ENCODE results near the gene NOPCHAP1.
"Not testable (repeated sequence)": the region's sequence is repeated elsewhere in the genome, so short reads cannot be mapped to it uniquely, and the experiment has no call there.

Gene NOPCHAP1

GRCh38 chr12:104986022-104986941 is at the start of gene NOPCHAP1:
NOPCHAP1 (plus strand) TSS chr12:104986316; CDS start chr12:104986353, 37 bp downstream.
- DNase-seq, result peak; percentile 90

GRCh38 chr12:104938371-104938770 is 47.7 kb upstream of the NOPCHAP1 start:
- DNase-seq, result no peak

- DNase-seq, result no peak
Observed at GRCh38 chr12:104939089-104939488, 47.0 kb upstream of the NOPCHAP1 start.

- no peak for DNase-seq
Observed at GRCh38 chr12:104941454-104941853, 44.7 kb upstream of the NOPCHAP1 start.

- DNase-seq, result no peak
Observed at GRCh38 chr12:104942075-104942474, 44.0 kb upstream of the NOPCHAP1 start.

- not testable (repeated sequence) for DNase-seq
Observed at GRCh38 chr12:104943401-104943800, 42.7 kb upstream of the NOPCHAP1 start.

- DNase-seq, result no peak
Observed at GRCh38 chr12:104944252-104944651, 41.9 kb upstream of the NOPCHAP1 start.

- not testable (repeated sequence) for DNase-seq
Observed at GRCh38 chr12:104948716-104949115, 37.4 kb upstream of the NOPCHAP1 start.

GRCh38 chr12:104951759-104952509 is 34.2 kb upstream of the NOPCHAP1 start:
- no peak for DNase-seq

- DNase-seq, result no peak
Observed at GRCh38 chr12:104952816-104953215, 33.3 kb upstream of the NOPCHAP1 start.

- DNase-seq, result no peak
Observed at GRCh38 chr12:104953323-104953722, 32.8 kb upstream of the NOPCHAP1 start.

- DNase-seq, result no peak
Observed at GRCh38 chr12:104955703-104956102, 30.4 kb upstream of the NOPCHAP1 start.

GRCh38 chr12:104956870-104957718 is 29.0 kb upstream of the NOPCHAP1 start:
- no peak for DNase-seq

- DNase-seq, result peak; percentile 12
Observed at GRCh38 chr12:104957719-104958000, 28.5 kb upstream of the NOPCHAP1 start.

GRCh38 chr12:104958001-104958804 is 27.9 kb upstream of the NOPCHAP1 start, which contains the start of gene SLC41A2:
SLC41A2 (minus strand) TSS chr12:104958290; CDS start chr12:104928527, 29,763 bp downstream.
- peak; percentile 52 for DNase-seq

- DNase-seq, result no peak
Observed at GRCh38 chr12:104958805-104959334, 27.2 kb upstream of the NOPCHAP1 start.

GRCh38 chr12:104959335-104959841 is 26.7 kb upstream of the NOPCHAP1 start:
- no peak for DNase-seq

- no peak for DNase-seq
Observed at GRCh38 chr12:104960464-104960863, 25.7 kb upstream of the NOPCHAP1 start.

GRCh38 chr12:104963757-104964156 is 22.4 kb upstream of the NOPCHAP1 start:
- DNase-seq, result no peak

- DNase-seq, result peak; percentile 51
Observed at GRCh38 chr12:104964167-104964855, 21.8 kb upstream of the NOPCHAP1 start.

- no peak for DNase-seq
Observed at GRCh38 chr12:104964856-104965205, 21.3 kb upstream of the NOPCHAP1 start.
